C4-2B (cell line): ENCODE data around the gene YIPF5.
A peak's percentile ranks its signal among the peaks of the same experiment; 100 is the strongest.

Experiments
- H3K27ac ChIP-seq: fragments of 450-650 bp; 2 replicates; pipeline ENCODE4 v1.5.1; 2017
- ZFX ChIP-seq: fragments of 450-650 bp; IDR thresholded peaks from 2 replicates; pipeline ENCODE4 v1.6.1; 2017
- TF ChIP-seq, protein P1 (sequence below): fragments of 450-650 bp; conservative IDR thresholded peaks from 2 replicates; pipeline ENCODE4 v1.5.1; 2017; ENCODE audit warnings: mild to moderate bottlenecking

YIPF5 gene

DNA sequence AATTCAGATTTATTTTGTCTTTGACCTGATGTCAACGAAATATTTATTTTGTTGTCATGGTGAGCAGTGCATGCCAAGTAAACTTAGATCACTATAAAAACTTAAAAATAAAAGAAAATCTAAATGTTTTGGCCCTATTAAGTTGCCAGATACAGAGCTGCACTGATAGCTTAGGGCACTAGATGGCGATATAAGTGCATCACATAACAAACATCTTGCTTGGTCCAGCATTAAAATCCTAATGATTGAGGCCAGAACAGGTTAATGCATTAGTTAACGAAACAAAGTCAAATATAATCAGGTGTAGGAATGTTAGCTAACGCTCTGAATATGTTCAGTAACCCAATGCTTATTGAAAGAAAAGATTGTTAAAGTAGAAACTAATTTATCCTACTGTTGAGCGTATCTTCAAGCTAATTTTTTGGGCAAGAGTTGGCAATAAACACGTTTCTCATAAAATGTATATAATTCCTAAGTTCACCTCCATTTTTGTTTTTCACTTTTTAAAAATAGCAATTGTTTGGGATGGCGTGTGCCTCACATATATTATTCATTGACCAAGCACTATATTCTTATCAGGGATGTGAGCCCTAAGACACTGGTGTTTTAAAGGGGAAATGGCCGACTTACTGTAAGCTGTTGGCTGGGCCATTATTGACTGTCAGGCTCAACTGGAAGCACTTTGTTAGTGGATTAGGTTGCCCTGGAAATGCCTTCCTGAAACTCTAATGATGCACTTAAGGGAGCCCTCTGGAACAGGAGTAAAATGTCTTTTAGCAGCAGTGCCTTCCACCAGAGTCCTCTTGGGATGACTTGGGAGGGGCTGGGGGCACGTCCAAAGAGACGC is 33.5 kb upstream of the YIPF5 start:
- no peak overlapping the region for H3K27ac ChIP-seq
- TF ChIP-seq, protein P1, sequence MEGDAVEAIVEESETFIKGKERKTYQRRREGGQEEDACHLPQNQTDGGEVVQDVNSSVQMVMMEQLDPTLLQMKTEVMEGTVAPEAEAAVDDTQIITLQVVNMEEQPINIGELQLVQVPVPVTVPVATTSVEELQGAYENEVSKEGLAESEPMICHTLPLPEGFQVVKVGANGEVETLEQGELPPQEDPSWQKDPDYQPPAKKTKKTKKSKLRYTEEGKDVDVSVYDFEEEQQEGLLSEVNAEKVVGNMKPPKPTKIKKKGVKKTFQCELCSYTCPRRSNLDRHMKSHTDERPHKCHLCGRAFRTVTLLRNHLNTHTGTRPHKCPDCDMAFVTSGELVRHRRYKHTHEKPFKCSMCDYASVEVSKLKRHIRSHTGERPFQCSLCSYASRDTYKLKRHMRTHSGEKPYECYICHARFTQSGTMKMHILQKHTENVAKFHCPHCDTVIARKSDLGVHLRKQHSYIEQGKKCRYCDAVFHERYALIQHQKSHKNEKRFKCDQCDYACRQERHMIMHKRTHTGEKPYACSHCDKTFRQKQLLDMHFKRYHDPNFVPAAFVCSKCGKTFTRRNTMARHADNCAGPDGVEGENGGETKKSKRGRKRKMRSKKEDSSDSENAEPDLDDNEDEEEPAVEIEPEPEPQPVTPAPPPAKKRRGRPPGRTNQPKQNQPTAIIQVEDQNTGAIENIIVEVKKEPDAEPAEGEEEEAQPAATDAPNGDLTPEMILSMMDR, result peak; percentile 91
- TF ChIP-seq ZFX, result no peak

DNA sequence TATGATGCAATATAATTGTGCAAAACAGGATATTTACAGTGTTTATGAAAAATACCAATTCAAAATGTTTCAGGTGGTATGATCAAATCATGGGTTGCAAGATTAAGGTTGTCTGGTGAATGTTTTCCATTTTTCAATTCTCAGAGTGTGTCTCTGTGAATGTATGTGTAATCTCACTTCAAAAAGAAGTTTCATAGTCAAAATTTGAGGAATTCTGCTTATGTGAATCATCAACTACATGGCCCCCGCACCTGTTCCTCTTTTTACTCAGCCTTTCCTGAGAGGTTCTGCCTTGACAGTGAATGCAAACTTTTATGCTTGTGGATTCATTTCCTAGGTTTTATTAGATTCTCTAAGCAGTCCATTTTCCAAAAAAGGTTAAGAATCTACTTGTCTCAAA is 32.3 kb upstream of the YIPF5 start:
- H3K27ac ChIP-seq, result no peak overlapping the region
- TF ChIP-seq ZFX, result no peak
- TF ChIP-seq, protein P1, result no peak

DNA sequence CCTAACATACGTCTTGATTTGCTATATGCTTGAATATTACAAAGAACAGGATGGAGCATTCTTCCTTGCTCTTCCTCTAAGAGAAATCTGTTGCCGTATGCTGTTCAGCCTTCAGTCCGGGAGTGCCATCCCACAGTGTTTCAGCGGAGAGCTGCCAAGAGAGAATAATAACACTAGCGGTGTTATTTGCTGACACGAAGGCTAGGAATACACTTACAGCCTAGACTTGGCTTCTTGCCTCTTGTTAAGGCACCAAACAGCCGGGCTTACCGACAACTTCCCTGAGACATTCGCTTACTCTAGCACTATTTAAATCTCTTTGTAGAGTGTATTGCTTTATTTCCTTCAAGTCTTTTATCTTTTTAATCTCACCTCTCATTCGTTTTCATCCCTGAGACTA is 31.6 kb upstream of the YIPF5 start:
- TF ChIP-seq, protein P1, result no peak
- TF ChIP-seq ZFX, result no peak
- no peak overlapping the region for H3K27ac ChIP-seq

DNA sequence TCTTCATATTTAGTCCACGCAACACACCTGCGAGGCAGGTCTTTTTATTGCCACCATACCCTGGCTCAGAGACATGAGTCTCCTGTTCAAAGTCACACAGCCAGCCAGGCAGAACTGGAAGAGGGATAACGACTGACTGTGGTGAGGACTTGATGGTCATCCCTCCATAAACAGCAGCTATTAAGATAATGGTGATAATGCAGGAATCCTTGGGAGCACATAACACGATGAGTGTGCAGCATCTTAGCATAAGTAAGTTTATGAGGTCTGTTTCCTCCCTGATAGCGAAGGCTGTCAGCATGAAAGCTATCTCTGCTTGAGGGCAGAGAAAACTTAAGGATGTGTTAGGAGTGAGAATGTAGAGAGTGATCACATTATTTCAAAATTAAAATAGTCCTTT is 31.1 kb upstream of the YIPF5 start:
- no peak for TF ChIP-seq ZFX
- TF ChIP-seq, protein P1, result no peak
- no peak overlapping the region for H3K27ac ChIP-seq

DNA sequence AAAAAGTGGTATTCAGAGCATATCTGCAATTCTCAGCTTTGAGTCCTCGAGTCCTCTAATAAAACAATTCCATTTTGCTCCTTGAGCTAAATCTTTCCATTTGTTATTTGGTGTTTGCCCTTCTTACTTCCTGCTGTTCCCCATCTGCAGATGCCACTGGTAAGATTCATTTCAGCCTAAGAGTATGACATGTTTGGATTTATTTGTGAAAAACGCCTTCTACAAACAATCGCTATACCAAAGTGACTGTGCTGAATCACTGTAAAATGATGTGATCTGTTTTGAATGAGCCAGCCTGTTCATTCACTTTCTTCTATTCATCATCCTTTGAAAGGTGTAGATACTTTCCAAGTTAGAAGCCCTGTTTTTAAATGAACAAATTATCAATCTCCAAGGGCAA is 27.9 kb upstream of the YIPF5 start:
- no peak for TF ChIP-seq ZFX
- TF ChIP-seq, protein P1, result no peak
- no peak overlapping the region for H3K27ac ChIP-seq

DNA sequence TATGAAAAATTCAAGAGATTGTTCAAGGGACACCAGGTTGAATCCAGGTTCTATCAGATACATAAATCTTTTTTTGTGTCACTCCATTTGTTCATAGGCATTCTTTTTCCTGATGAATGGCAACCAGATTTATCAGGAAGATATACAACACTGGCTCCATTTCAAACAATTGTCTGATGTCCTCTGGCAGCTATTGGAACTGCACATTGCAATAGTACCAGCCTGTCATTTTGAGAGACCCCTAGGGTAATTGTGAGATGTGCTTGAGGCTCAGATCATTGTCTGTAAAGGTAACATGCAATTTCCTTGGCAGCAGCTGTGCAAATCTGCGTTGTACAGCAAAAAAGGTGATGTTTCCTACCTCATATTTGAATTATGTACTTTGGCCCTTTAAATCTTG is 26.2 kb upstream of the YIPF5 start:
- no peak overlapping the region for H3K27ac ChIP-seq
- TF ChIP-seq, protein P1, result no peak
- no peak for TF ChIP-seq ZFX

DNA sequence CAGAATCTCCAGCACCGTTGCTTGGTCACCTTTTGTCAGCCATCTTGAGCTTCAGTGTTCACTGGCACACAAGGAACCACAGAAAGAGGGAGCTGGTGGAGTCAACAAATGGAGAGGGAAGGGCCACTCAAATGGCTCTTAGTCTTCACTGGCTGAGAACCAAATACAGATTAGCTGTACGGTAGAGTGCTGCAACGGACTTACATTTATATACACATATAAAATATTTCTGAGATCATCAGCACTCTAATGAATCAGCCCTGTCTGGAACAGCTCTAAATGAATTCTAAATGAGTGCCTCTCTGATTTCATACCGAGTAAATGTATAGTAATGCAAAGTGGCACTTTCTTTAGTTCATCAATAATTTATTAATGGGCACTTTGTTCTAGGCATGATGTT is 25.0 kb upstream of the YIPF5 start:
- no peak overlapping the region for H3K27ac ChIP-seq
- TF ChIP-seq, protein P1, result no peak
- no peak for TF ChIP-seq ZFX
